Measurements from ENCODE around the gene STIM2. TPM values are rescaled to one million over a fixed set of nuclear protein-coding genes. Genes with fewer than 3 reads are reported as not detected.

STIM2 gene
- total and polyA plus RNA-seq, 2 donors (not counting 3 experiments of a cell fraction or from before 2014, with no cell fraction given): 21.0 to 21.2 TPM

DNA sequence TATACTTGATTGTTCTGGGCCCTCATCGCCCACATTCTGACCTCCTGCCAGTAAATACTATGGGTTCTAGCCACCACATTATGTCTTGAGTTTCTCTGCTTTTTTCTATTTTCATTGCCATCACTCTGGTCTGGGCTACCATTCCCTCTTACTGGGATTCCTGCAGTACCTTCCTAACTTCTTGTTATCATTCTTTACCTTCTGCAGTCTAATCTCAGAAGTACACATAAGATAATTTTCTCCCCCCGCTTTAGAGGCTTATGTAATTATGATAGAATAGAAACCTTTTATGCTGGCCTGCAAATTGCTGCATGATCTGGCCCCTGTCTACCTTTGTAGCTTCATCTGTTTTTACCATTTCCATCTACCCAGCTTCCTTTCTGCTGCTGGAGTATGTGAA, 19.2 kb downstream of the STIM2 start:
- no peaks in the 10 kb centered on the region for H3K9me1 ChIP-seq (replicated peaks; ENCODE audit: control insufficient read depth, extremely low read depth, insufficient read depth, low read length)
- intact Hi-C loops (cut with micrococcal nuclease) (no loop called here), dilution Hi-C loops (cut with MboI; ENCODE audit: extremely low pct_ligation_motif_present, low sequenced_read_pairs) (no loop called here)
- ChIA-PET POLR2A (no interaction called here), CTCF (interaction anchor here (1.0 kb wide), 1 partner anchor 22 kb away, joined by 3 read pairs; no protein-coding TSS in a partner anchor)
- no peaks in the 10 kb centered on the region for H3K4me1 ChIP-seq (ENCODE audit: control insufficient read depth, extremely low read depth, insufficient read depth, low read length)
- H3K79me2 ChIP-seq (ENCODE audit: control insufficient read depth, insufficient read depth, low read length): peaks cover 2% of the 10 kb centered on the region
- no peaks in the 10 kb centered on the region for H4K20me1 ChIP-seq (replicated peaks; ENCODE audit: control insufficient read depth, extremely low read depth, insufficient read depth, low read length)
- no peak for TF ChIP-seq FOS (IDR thresholded peaks at IDR 0.05; ENCODE audit: borderline replicate concordance, insufficient read depth, low read length)
- no peak for TF ChIP-seq POLR2AphosphoS5 (IDR thresholded peaks at IDR 0.05; ENCODE audit: insufficient read depth, low read depth, low read length)
- no peak overlapping the region for H2AFZ ChIP-seq (ENCODE audit: low read depth, low read length)
- H3K9me3 ChIP-seq (replicated peaks; ENCODE audit: control insufficient read depth, insufficient read depth, low read length): no peaks in the 10 kb centered on the region
- FAIRE-seq (no peak), DNase-seq (ENCODE audit: low read depth, low spot score) (no peak)
- H3K4me2 ChIP-seq (ENCODE audit: insufficient read depth, low read length): no peak overlapping the region
- no peak overlapping the region for H3K4me3 ChIP-seq (replicated peaks in 1 of 3; ENCODE audit: insufficient read depth in 1 of 3, low read depth in 1 of 3, low read length in 3 of 3)
- H3K27ac ChIP-seq (ENCODE audit: insufficient read depth, low read depth, low read length): no peak overlapping the region
- BruUV-seq (replicated peaks): no TSS peak
- no peaks in the 10 kb centered on the region for H3K27me3 ChIP-seq (ENCODE audit: control insufficient read depth in 2 of 2, insufficient read depth in 2 of 2, low read length in 2 of 2)
- H3K36me3 ChIP-seq (ENCODE audit: control insufficient read depth in 2 of 2, extremely low read depth in 1 of 2, insufficient read depth in 2 of 2, low read length in 2 of 2): no peaks in the 10 kb centered on the region
- H3K9ac ChIP-seq (replicated peaks; ENCODE audit: extremely low read depth, insufficient read depth, low read length): no peak overlapping the region

- no peak overlapping the region for H3K4me3 ChIP-seq (replicated peaks in 1 of 3; ENCODE audit: insufficient read depth in 1 of 3, low read depth in 1 of 3, low read length in 3 of 3)
- no peaks in the 10 kb centered on the region for H3K79me2 ChIP-seq (ENCODE audit: control insufficient read depth, insufficient read depth, low read length)
- no peak for DNase-seq (ENCODE audit: low read depth, low spot score)
- no peak overlapping the region for H3K4me2 ChIP-seq (ENCODE audit: insufficient read depth, low read length)
- BruUV-seq (replicated peaks): no TSS peak
- H3K27me3 ChIP-seq (ENCODE audit: control insufficient read depth in 2 of 2, insufficient read depth in 2 of 2, low read length in 2 of 2): no peaks in the 10 kb centered on the region
- dilution Hi-C loops (cut with MboI; ENCODE audit: extremely low pct_ligation_motif_present, low sequenced_read_pairs): no loop called here
- H3K27ac ChIP-seq (ENCODE audit: insufficient read depth, low read depth, low read length): no peak overlapping the region
- FAIRE-seq: no peak
- no peak overlapping the region for H2AFZ ChIP-seq (ENCODE audit: low read depth, low read length)
- no peak overlapping the region for H3K9ac ChIP-seq (replicated peaks; ENCODE audit: extremely low read depth, insufficient read depth, low read length)
- ChIA-PET CTCF (interaction anchor here (1.2 kb wide), 1 partner anchor 12 kb away, joined by 3 read pairs; no protein-coding TSS in a partner anchor), POLR2A (no interaction called here)
- no peaks in the 10 kb centered on the region for H3K4me1 ChIP-seq (ENCODE audit: control insufficient read depth, extremely low read depth, insufficient read depth, low read length)
- H3K36me3 ChIP-seq (ENCODE audit: control insufficient read depth in 2 of 2, extremely low read depth in 1 of 2, insufficient read depth in 2 of 2, low read length in 2 of 2): no peaks in the 10 kb centered on the region
- H3K9me3 ChIP-seq (replicated peaks; ENCODE audit: control insufficient read depth, insufficient read depth, low read length): no peaks in the 10 kb centered on the region
- H3K9me1 ChIP-seq (replicated peaks; ENCODE audit: control insufficient read depth, extremely low read depth, insufficient read depth, low read length): no peaks in the 10 kb centered on the region
- TF ChIP-seq EZH2 (IDR thresholded peaks at IDR 0.05; ENCODE audit: borderline replicate concordance, low read depth, low read length, severe bottlenecking) (no peak), CTCF (IDR thresholded peaks at IDR 0.05; ENCODE audit: extremely low read depth in 1 of 2, insufficient read depth in 1 of 2, low read depth in 1 of 2, low read length in 2 of 2) (no peak), FOS (IDR thresholded peaks at IDR 0.05; ENCODE audit: borderline replicate concordance, insufficient read depth, low read length) (no peak), POLR2A (IDR thresholded peaks at IDR 0.05; ENCODE audit: low read depth, low read length) (no peak), POLR2AphosphoS5 (IDR thresholded peaks at IDR 0.05; ENCODE audit: insufficient read depth, low read depth, low read length) (no peak), JUN (IDR thresholded peaks at IDR 0.05; ENCODE audit: borderline replicate concordance, insufficient read depth, insufficient read length, low read depth) (no peak), MYC (IDR thresholded peaks at IDR 0.05; ENCODE audit: low read depth, low read length) (no peak), MAX (IDR thresholded peaks at IDR 0.05; ENCODE audit: insufficient read depth, insufficient read length) (no peak), GATA2 (IDR thresholded peaks at IDR 0.05; ENCODE audit: insufficient read depth, insufficient read length, low read depth, low read length) (no peak)
- intact Hi-C loops (cut with micrococcal nuclease): no loop called here
- no peaks in the 10 kb centered on the region for H4K20me1 ChIP-seq (replicated peaks; ENCODE audit: control insufficient read depth, extremely low read depth, insufficient read depth, low read length)
Observed at GRCh38 chr4:26884026-26884425, 23.4 kb downstream of the STIM2 start.

Measured in endothelial cell of umbilical vein (primary cell).